ENCODE data around the gene PEAK1. TPM values are rescaled to one million over a fixed set of nuclear protein-coding genes. Genes with fewer than 3 reads are reported as not detected.

Gene PEAK1
- total RNA-seq, 4 donors from 2014 or later, result 91.8 to 170 (median 123) TPM

GRCh38 chr15:77416148-77416455 is 3.8 kb downstream of the PEAK1 start:
- Histone ChIP-seq H3K4me1 (peaks cover 38 to 54% (median 45%) of the 10 kb centered on the region in 4 donors), H3K36me3 (no peaks in the 10 kb centered on the region), H3K9me3 (no peaks in the 10 kb centered on the region), H3K27me3 (no peaks in the 10 kb centered on the region), H3K27ac (replicated peaks in 1 of 4) (peak overlapping the region in 2 of 4 donors; percentile 17 to 24), H3K4me3 (no peak overlapping the region)
- 52% methylated on average over 2 of the region's 2 CpGs for WGBS
- no peak for DNase-seq (ENCODE audit: extremely low spot score)
- intact Hi-C loops (cut with DNase I), result no loop called here
- TF ChIP-seq POLR2A (IDR thresholded peaks at IDR 0.05; ENCODE audit: low read depth), result no peak
- peak in 1 of 2 donors; percentile 23 for TF ChIP-seq POLR2AphosphoS5 (IDR thresholded peaks at IDR 0.05)

- H3K9me3 ChIP-seq, result no peaks in the 10 kb centered on the region
- peaks cover 37 to 54% (median 47%) of the 10 kb centered on the region in 4 donors for H3K4me1 ChIP-seq
- DNase-seq (ENCODE audit: extremely low spot score), result no peak
- intact Hi-C loops (cut with DNase I), result no loop called here
- H3K36me3 ChIP-seq, result no peaks in the 10 kb centered on the region
- TF ChIP-seq CTCF (IDR thresholded peaks at IDR 0.05) (no peak), EP300 (IDR thresholded peaks at IDR 0.05) (no peak), POLR2AphosphoS5 (IDR thresholded peaks at IDR 0.05) (no peak), POLR2A (IDR thresholded peaks at IDR 0.05; ENCODE audit: low read depth) (no peak)
- peak overlapping the region in 3 of 4 donors; percentile 16 to 24 (median 17) for H3K27ac ChIP-seq (replicated peaks in 1 of 4)
- no peak overlapping the region for H3K4me3 ChIP-seq
- WGBS, result 76% methylated on average over 4 of the region's 4 CpGs
- H3K27me3 ChIP-seq, result no peaks in the 10 kb centered on the region
These were observed 4.3 kb downstream of the PEAK1 start for GRCh38 chr15:77415450-77416147.

GRCh38 chr15:77414789-77415442 is 5.0 kb downstream of the PEAK1 start:
- Histone ChIP-seq H3K4me1 (peaks cover 37 to 58% (median 51%) of the 10 kb centered on the region in 4 donors), H3K9me3 (no peaks in the 10 kb centered on the region), H3K27ac (replicated peaks in 1 of 4) (peak overlapping the region in 1 of 4 donors; percentile 24), H3K36me3 (no peaks in the 10 kb centered on the region), H3K4me3 (no peak overlapping the region), H3K27me3 (no peaks in the 10 kb centered on the region)
- no peak for DNase-seq (ENCODE audit: extremely low spot score)
- WGBS, result 90% methylated on average over 2 of the region's 2 CpGs
- intact Hi-C loops (cut with DNase I), result no loop called here
- TF ChIP-seq CTCF (IDR thresholded peaks at IDR 0.05) (no peak), POLR2AphosphoS5 (IDR thresholded peaks at IDR 0.05) (no peak), POLR2A (IDR thresholded peaks at IDR 0.05; ENCODE audit: low read depth) (no peak), EP300 (IDR thresholded peaks at IDR 0.05) (no peak)

- Histone ChIP-seq H3K9me3 (no peaks in the 10 kb centered on the region), H3K36me3 (no peaks in the 10 kb centered on the region), H3K4me1 (peaks cover 37 to 61% (median 55%) of the 10 kb centered on the region in 4 donors), H3K27ac (replicated peaks in 1 of 4) (no peak overlapping the region), H3K27me3 (no peaks in the 10 kb centered on the region), H3K4me3 (no peak overlapping the region)
- no peak for TF ChIP-seq CTCF (IDR thresholded peaks at IDR 0.05)
- no peak for TF ChIP-seq POLR2AphosphoS5 (IDR thresholded peaks at IDR 0.05)
- no peak for TF ChIP-seq POLR2A (IDR thresholded peaks at IDR 0.05; ENCODE audit: low read depth)
- no peak for TF ChIP-seq EP300 (IDR thresholded peaks at IDR 0.05)
- DNase-seq (ENCODE audit: extremely low spot score), result no peak
- 88% methylated on average over 4 of the region's 4 CpGs for WGBS
- intact Hi-C loops (cut with DNase I), result no loop called here
These were observed 6.1 kb downstream of the PEAK1 start for GRCh38 chr15:77413699-77414349.
